ENCODE results near the gene ZBTB39.

The ZBTB39 gene

DNA sequence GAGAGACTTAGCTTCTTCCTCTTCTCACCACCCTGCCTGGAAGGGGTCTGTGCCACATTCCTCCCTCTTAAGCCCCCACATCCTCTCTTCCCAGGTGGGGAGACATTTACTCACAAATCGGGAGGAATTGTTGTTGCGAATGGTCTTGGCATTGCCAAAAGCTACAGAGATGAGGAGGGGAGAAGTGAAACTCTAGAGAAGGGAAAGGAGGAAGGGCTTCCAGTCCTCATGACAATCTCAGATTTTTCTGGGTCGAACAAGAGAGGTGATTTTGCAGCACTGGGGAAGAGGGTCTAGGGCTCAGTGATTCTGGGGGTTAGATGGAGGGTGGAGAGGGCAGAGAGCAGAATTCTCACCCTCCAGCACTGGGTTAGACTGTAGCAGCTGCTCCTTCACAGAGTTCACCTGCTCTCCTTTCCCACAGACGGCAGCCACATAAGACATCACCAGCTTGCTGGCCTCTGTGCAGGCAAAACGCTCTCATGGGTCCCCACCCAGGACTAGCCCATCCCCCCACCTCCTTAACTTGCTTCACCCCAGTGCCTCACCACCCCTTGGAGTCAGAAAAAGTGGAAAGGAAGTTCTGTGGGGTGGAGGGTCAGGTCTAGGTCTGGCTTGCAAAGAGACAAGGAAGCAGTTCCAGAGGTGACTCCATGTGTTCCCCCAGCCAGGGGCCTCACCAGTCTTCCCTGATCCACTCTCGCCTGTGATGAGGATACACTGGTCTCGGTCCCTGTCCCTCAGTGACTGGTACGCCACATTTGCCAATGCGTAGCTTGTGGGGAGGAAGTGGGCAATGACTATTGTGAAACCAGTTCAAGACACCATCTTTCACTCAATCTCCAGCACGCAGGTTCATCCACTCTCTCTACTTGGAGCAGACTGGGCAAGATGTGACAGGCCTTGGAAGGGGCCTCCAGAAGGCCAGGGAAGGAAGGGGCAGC, 40.9 kb upstream of the ZBTB39 start:
- TF ChIP-seq RAD21 (IDR thresholded peaks at IDR 0.05; ENCODE audit: low read depth) (no peak), EP300 (IDR thresholded peaks at IDR 0.05; ENCODE audit: borderline replicate concordance) (no peak), YY1 (IDR thresholded peaks at IDR 0.05; ENCODE audit: low read depth) (no peak), TCF12 (IDR thresholded peaks at IDR 0.05; ENCODE audit: low read depth) (no peak), ZBTB7A (IDR thresholded peaks at IDR 0.05; ENCODE audit: low read depth) (no peak), CREB1 (IDR thresholded peaks at IDR 0.05; ENCODE audit: low read depth) (no peak), NFIC (IDR thresholded peaks at IDR 0.05) (no peak), EGR1 (IDR thresholded peaks at IDR 0.05) (no peak), TEAD4 (IDR thresholded peaks at IDR 0.05) (no peak), FOXM1 (IDR thresholded peaks at IDR 0.05; ENCODE audit: borderline replicate concordance, low read depth) (no peak), CEBPB (IDR thresholded peaks at IDR 0.05) (no peak)
- TF ChIP-seq, protein P1, sequence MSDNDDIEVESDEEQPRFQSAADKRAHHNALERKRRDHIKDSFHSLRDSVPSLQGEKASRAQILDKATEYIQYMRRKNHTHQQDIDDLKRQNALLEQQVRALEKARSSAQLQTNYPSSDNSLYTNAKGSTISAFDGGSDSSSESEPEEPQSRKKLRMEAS (IDR thresholded peaks at IDR 0.05): no peak
- TF ChIP-seq, protein P2, sequence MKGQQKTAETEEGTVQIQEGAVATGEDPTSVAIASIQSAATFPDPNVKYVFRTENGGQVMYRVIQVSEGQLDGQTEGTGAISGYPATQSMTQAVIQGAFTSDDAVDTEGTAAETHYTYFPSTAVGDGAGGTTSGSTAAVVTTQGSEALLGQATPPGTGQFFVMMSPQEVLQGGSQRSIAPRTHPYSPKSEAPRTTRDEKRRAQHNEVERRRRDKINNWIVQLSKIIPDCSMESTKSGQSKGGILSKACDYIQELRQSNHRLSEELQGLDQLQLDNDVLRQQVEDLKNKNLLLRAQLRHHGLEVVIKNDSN (IDR thresholded peaks at IDR 0.05): no peak
- TF ChIP-seq, protein P3, sequence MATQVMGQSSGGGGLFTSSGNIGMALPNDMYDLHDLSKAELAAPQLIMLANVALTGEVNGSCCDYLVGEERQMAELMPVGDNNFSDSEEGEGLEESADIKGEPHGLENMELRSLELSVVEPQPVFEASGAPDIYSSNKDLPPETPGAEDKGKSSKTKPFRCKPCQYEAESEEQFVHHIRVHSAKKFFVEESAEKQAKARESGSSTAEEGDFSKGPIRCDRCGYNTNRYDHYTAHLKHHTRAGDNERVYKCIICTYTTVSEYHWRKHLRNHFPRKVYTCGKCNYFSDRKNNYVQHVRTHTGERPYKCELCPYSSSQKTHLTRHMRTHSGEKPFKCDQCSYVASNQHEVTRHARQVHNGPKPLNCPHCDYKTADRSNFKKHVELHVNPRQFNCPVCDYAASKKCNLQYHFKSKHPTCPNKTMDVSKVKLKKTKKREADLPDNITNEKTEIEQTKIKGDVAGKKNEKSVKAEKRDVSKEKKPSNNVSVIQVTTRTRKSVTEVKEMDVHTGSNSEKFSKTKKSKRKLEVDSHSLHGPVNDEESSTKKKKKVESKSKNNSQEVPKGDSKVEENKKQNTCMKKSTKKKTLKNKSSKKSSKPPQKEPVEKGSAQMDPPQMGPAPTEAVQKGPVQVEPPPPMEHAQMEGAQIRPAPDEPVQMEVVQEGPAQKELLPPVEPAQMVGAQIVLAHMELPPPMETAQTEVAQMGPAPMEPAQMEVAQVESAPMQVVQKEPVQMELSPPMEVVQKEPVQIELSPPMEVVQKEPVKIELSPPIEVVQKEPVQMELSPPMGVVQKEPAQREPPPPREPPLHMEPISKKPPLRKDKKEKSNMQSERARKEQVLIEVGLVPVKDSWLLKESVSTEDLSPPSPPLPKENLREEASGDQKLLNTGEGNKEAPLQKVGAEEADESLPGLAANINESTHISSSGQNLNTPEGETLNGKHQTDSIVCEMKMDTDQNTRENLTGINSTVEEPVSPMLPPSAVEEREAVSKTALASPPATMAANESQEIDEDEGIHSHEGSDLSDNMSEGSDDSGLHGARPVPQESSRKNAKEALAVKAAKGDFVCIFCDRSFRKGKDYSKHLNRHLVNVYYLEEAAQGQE (IDR thresholded peaks at IDR 0.05; ENCODE audit: low read depth): no peak

DNA sequence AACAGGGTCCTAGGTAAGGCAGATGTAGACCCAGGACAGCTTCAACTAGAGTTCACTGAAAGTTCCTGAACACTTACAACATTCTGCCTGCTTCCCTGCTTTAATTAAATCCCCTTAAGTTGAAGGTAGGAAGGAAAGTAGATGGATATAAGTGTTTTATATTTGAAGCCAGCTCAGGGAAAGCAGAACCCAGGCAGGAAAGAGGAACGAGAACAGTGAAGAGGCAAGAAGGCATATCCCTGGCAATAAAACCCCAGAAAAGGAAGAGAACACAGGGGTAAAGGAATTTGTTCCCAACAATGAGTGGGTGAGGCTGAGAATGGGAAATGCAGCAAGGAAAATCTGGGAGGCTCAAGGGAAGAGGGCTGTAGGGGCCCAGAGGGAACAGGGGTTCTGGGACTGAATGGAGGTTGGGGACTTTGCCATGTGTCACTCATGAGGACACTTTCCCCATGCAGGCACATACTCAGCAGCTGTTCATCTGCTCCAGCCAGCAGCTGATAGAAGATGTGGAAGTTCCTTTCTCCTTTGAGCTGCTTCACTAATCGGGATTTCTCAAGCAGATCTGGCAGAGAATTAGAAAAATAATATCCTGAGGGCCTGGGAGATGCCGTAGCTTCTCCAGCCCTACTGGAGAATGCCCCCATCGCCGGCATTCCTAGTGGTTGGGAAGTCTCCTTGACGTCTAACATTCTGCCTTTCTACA, 39.9 kb upstream of the ZBTB39 start:
- TF ChIP-seq CREB1 (IDR thresholded peaks at IDR 0.05; ENCODE audit: low read depth) (no peak), ZBTB7A (IDR thresholded peaks at IDR 0.05; ENCODE audit: low read depth) (no peak), EP300 (IDR thresholded peaks at IDR 0.05; ENCODE audit: borderline replicate concordance) (no peak), TEAD4 (IDR thresholded peaks at IDR 0.05) (no peak), TCF12 (IDR thresholded peaks at IDR 0.05; ENCODE audit: low read depth) (no peak), CEBPB (IDR thresholded peaks at IDR 0.05) (no peak), EGR1 (IDR thresholded peaks at IDR 0.05) (no peak), FOXM1 (IDR thresholded peaks at IDR 0.05; ENCODE audit: borderline replicate concordance, low read depth) (no peak), YY1 (IDR thresholded peaks at IDR 0.05; ENCODE audit: low read depth) (no peak), TAF1 (IDR thresholded peaks at IDR 0.05; ENCODE audit: low read depth) (no peak), RAD21 (IDR thresholded peaks at IDR 0.05; ENCODE audit: low read depth) (no peak), NFIC (IDR thresholded peaks at IDR 0.05) (no peak)
- TF ChIP-seq, protein P2 (IDR thresholded peaks at IDR 0.05): no peak
- TF ChIP-seq, protein P1 (IDR thresholded peaks at IDR 0.05): no peak
- TF ChIP-seq, protein P3 (IDR thresholded peaks at IDR 0.05; ENCODE audit: low read depth): no peak

DNA sequence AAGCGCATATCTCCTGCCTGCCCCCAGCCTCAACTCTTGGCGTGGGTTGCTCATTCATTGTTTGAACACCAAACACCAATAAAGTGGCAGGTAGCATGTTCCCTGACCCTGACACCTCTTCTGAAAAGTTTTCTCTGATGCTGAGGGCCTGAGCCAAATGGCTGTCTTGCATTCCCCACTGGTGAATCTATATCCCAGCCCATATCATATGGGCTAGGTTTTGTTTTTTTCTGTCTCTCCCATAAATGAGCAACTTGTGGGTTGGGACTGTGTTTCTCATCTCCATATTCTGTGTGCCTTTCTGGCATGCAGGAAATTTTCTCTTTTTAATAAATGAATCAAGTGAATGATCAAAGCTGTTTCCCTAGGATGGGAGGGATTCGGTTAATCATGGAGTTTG, 38.5 kb upstream of the ZBTB39 start:
- TF ChIP-seq TEAD4 (IDR thresholded peaks at IDR 0.05): no peak
- TF ChIP-seq CEBPB (IDR thresholded peaks at IDR 0.05): no peak
- no peak for TF ChIP-seq EGR1 (IDR thresholded peaks at IDR 0.05)
- no peak for TF ChIP-seq TAF1 (IDR thresholded peaks at IDR 0.05; ENCODE audit: low read depth)
- TF ChIP-seq, protein P2 (IDR thresholded peaks at IDR 0.05): no peak
- TF ChIP-seq ZBTB7A (IDR thresholded peaks at IDR 0.05; ENCODE audit: low read depth): no peak
- TF ChIP-seq CREB1 (IDR thresholded peaks at IDR 0.05; ENCODE audit: low read depth): no peak
- TF ChIP-seq NFIC (IDR thresholded peaks at IDR 0.05): no peak
- no peak for TF ChIP-seq RAD21 (IDR thresholded peaks at IDR 0.05; ENCODE audit: low read depth)
- TF ChIP-seq, protein P3 (IDR thresholded peaks at IDR 0.05; ENCODE audit: low read depth): no peak
- no peak for TF ChIP-seq EP300 (IDR thresholded peaks at IDR 0.05; ENCODE audit: borderline replicate concordance)
- TF ChIP-seq TCF12 (IDR thresholded peaks at IDR 0.05; ENCODE audit: low read depth): no peak
- no peak for TF ChIP-seq FOXM1 (IDR thresholded peaks at IDR 0.05; ENCODE audit: borderline replicate concordance, low read depth)
- TF ChIP-seq YY1 (IDR thresholded peaks at IDR 0.05; ENCODE audit: low read depth): no peak
- TF ChIP-seq, protein P1 (IDR thresholded peaks at IDR 0.05): no peak
